Measurements from ENCODE around the gene TNFRSF4. TPM values are rescaled to one million over a fixed set of nuclear protein-coding genes. Genes with fewer than 3 reads are reported as not detected.

The TNFRSF4 gene
- total and polyA plus RNA-seq, 8 donors, result 0.26 to 5.0 (median 1.2) TPM

DNA sequence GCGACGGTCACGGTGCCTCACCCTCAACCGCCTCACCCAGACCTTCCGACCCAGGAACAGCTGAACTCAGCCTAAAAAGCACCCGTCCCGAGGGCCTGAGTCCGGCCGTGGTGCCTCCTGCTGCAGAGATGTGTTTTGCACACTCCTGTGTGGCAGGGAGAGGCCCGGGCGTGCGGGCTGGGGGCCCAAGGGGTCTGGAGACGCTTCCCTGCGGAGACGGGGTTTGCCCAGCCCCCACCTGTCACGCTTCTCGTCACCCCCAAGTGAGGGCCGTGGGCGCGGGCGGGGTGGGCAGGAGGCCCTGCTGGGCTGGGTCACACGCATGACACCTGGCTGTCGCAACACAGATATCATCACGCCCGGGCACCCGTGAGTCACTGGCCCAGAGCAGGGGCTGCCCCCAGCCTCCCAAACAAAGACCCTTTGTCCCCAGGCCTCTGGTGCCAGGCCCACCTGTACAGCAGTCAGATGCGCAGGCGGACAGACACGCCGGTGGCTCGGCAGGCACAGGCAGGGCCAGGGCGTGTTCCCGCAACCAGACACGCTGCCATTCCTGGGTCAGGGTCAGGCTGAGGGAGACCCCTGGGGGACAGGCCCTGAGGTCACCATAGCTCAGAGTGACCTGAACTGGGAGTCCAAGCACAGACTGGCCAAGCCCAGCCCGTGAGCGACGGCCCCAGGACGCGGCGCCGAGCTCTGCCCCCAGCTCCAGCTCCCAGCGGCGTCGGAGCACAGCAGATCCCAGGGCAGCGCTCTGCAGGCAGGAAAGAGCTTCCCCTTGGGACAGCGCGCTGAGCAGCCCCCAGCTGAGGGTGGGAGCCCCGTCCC lies 24.1 kb upstream of the TNFRSF4 start:
- ATAC-seq, result peak in 3 of 4 donors; percentile 3 to 75 (median 43)
- H3K9me3 ChIP-seq, result no peaks in the 10 kb centered on the region
- peak in 1 of 6 donors; percentile 80 for DNase-seq
- TF ChIP-seq CTCF (IDR thresholded peaks at IDR 0.05), result no peak
- H3K36me3 ChIP-seq, result no peaks in the 10 kb centered on the region
- H3K27ac ChIP-seq, result no peak overlapping the region
- peaks cover 0 to 4% (median 2%) of the 10 kb centered on the region in 3 donors for H3K4me1 ChIP-seq
- intact Hi-C loops (cut with DNase I), result no loop called here
- no peak overlapping the region for H3K4me3 ChIP-seq
- 31 to 47% methylated on average over 48 of the region's 48 CpGs for WGBS, 2 donors
- H3K27me3 ChIP-seq, result no peaks in the 10 kb centered on the region
- FAIRE-seq, result no peak

DNA sequence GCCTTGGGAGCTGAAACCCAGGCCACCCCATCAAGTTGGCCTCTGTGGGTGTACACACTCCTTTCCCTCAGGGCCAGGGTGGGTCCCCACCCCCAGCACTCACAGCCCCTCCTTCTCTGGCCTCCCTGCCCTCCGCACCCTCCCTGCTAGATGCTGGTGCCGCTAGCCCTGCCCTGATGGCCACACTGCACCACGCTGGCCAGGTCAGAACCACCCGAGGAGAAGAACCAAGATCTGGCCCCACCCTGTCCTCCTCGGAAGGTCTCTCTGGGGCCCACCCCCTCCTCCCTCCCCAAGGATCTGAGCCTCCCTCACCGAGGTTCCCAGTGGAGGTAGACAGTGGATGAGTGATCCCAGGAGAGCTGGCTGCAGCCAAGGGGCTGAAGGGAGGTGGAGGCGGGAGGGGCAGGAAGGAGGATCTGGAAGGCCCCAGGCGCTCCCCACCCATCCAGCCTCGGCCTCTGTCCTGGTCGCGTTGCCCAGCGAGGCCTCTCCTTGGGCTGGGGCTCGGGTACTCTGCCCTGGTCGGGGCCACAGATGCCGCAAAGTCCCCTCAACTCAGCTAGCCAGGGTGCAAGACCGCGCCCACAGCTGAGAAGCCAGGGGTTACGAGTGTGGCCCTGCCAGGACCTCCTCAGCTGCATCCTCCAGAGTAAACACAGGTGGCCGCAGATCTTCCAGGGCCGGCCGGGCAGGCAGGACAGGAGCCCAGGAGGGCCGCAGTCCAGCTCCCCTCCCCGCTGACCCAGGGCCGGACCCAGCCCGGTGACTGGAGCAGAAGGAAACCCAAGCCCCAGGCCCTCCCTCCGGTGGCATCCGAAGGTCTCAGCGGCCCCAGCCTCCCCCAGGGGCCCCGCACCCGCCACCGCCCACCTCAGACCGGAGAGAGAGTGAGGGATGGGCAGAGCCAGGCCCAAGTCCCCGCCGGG lies 23.3 kb upstream of the TNFRSF4 start:
- 26 to 27% methylated on average over 29 to 34 of the region's 34 CpGs for WGBS, 2 donors
- H3K9me3 ChIP-seq, result no peaks in the 10 kb centered on the region
- no peak for FAIRE-seq
- intact Hi-C loops (cut with DNase I), result no loop called here
- H3K4me3 ChIP-seq, result no peak overlapping the region
- TF ChIP-seq CTCF (IDR thresholded peaks at IDR 0.05), result no peak
- H3K27ac ChIP-seq, result no peak overlapping the region
- ATAC-seq, result peak in 3 of 4 donors; percentile 6 to 55 (median 14)
- no peaks in the 10 kb centered on the region for H3K27me3 ChIP-seq
- H3K4me1 ChIP-seq, result peaks cover 0 to 9% (median 9%) of the 10 kb centered on the region in 3 donors
- DNase-seq, result peak in 1 of 6 donors; percentile 72
- no peaks in the 10 kb centered on the region for H3K36me3 ChIP-seq

DNA sequence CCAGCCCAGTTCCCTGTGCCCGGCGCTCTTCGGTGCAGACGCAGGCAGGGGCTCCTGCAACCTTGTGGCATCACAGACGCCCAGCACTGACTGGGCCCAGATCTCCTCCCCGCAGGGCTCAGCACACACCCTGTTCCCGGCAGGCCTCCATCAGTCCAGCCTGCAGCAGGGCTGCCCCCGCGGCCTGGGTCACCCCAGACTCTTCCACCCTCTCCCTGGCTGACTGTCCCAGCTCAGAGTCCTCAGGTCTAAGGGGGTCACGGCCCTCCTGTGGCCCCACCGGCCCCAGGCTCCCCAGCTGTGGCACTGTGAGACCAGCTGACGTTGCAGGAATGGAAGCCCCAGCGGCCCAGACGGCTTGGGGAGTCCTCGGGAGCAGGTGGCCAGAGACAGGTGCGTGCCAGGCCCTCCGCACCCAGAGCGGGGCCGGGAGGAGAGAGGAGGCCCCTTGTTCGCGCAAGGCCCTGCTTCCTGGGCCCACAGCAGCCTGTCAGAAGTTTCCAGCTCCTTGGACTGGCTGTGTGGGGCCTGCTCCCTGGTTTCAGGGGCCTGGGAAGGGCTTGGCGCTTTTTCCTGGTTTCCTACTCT lies 22.3 kb upstream of the TNFRSF4 start:
- FAIRE-seq, result no peak
- WGBS, 2 donors, result 71 to 74% methylated on average over 19 to 22 of the region's 22 CpGs
- peaks cover 0 to 9% (median 9%) of the 10 kb centered on the region in 3 donors for H3K4me1 ChIP-seq
- H3K27ac ChIP-seq, result no peak overlapping the region
- no peaks in the 10 kb centered on the region for H3K36me3 ChIP-seq
- DNase-seq, result peak in 1 of 6 donors; percentile 67
- ATAC-seq, result no peak
- H3K27me3 ChIP-seq, result no peaks in the 10 kb centered on the region
- no peak overlapping the region for H3K4me3 ChIP-seq
- no peaks in the 10 kb centered on the region for H3K9me3 ChIP-seq
- intact Hi-C loops (cut with DNase I), result no loop called here
- TF ChIP-seq CTCF (IDR thresholded peaks at IDR 0.05), result no peak

DNA sequence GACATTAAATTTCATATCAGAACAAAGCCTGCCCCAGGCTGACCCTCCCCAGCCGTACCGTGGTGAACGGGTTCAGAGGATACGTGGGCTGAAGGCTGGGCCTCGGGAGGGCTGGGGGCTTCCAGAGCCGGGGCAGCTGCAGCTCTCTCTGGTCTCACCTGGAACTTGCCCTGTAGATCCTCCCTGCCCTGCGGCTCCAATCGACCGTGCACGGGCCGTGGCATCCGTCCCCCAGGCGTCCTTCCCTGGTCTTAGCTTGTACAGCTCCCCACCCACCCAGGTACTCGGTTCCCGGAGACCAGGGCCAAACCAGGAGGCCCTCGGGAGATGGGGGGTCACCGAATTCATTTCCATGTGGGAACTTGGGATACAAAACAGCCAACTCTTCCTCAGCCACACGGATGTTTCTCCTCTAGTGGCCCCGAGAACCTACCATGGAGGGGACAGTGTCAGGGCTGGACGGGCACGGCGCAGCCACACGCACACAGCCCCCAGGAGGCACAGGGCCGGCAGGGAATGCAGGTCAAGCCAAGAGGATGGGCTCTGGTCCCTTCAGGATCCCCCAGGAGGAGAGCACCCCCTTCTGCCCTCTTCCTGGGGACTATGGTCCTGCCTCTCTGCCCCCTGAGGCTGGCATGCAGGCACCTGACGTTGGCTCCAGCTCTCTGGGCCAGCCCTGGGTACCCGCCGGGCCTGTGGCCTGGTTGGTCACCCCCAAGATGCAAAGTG lies 21.2 kb upstream of the TNFRSF4 start:
- intact Hi-C loops (cut with DNase I), result no loop called here
- Histone ChIP-seq H3K36me3 (no peaks in the 10 kb centered on the region), H3K4me1 (peaks cover 0 to 15% (median 9%) of the 10 kb centered on the region in 3 donors), H3K27me3 (no peaks in the 10 kb centered on the region), H3K9me3 (no peaks in the 10 kb centered on the region), H3K27ac (no peak overlapping the region), H3K4me3 (no peak overlapping the region)
- FAIRE-seq, result no peak
- no peak for ATAC-seq
- WGBS, 2 donors, result 88 to 93% methylated on average over 27 of the region's 27 CpGs
- DNase-seq, result no peak
- no peak for TF ChIP-seq CTCF (IDR thresholded peaks at IDR 0.05)

Data from pancreas (tissue), 10 donors.